ENCODE data around the gene SPAG17.

- TF ChIP-seq CTCF (IDR thresholded peaks at IDR 0.05 in 2 of 3, conservative IDR thresholded peaks at IDR 0.05 in 1 of 3; ENCODE audit: borderline replicate concordance in 1 of 3, insufficient read depth in 1 of 3, low read depth in 2 of 3, low read length in 2 of 3) (no peak), SIN3A (IDR thresholded peaks at IDR 0.05; ENCODE audit: low read depth) (no peak), EZH2phosphoT487 (IDR thresholded peaks at IDR 0.05; ENCODE audit: borderline replicate concordance) (no peak)
These were observed 137.3 kb downstream of the SPAG17 start for GRCh38 chr1:118047650-118048224.

Data from HCT116 (cell line).